IPS DF 6.9 (cell line): ENCODE data around the gene CD37.

Experiments
- DNase-seq: peaks from one replicate; pipeline ENCODE4 v3.0.0-alpha.2; 2013; ENCODE audit warnings: low read depth, low spot score
- H3K27ac ChIP-seq: one replicate; pipeline ENCODE4 v1.5.1; 2013; ENCODE audit warnings: low read length, control low read depth
- H3K27me3 ChIP-seq: 2 replicates; pipeline ENCODE4 v1.6.1; 2013; ENCODE audit warnings: mild to moderate bottlenecking, low read length; ENCODE audit not compliant: control insufficient read depth, insufficient read depth
- H3K36me3 ChIP-seq: 2 replicates; pipeline ENCODE4 v1.6.1; 2013; ENCODE audit warnings: low read length; ENCODE audit not compliant: control insufficient read depth, insufficient read depth
- H3K4me1 ChIP-seq: 2 replicates; pipeline ENCODE4 v1.6.1; 2013; ENCODE audit warnings: low read length; ENCODE audit not compliant: control insufficient read depth, insufficient read depth
- H3K4me3 ChIP-seq: 2 replicates; pipeline ENCODE4 v1.5.1; 2013; ENCODE audit warnings: mild to moderate bottlenecking, low read length
- H3K9me3 ChIP-seq: 2 replicates; pipeline ENCODE4 v1.6.1; 2013; ENCODE audit warnings: low read length, inconsistent platforms; ENCODE audit not compliant: control insufficient read depth, insufficient read depth
- WGBS: extraction: QIAGEN DNeasy Blood & Tissue Kit; methylation state at CpG from one replicate; pipeline ENCODE4 v1.1.7; 2013; ENCODE audit warnings: mixed read lengths, missing lambda C conversion rate; ENCODE audit not compliant: insufficient read length, insufficient coverage; 5-methylcytosine and 5-hydroxymethylcytosine counted together

CD37 gene

GRCh38 chr19:49382639-49383038, 47.4 kb downstream of the CD37 start:
- Histone ChIP-seq H3K4me3 (no peak overlapping the region), H3K27me3 (no peaks in the 10 kb centered on the region), H3K27ac (no peak overlapping the region), H3K4me1 (no peaks in the 10 kb centered on the region), H3K9me3 (no peaks in the 10 kb centered on the region), H3K36me3 (no peaks in the 10 kb centered on the region)
- no peak for DNase-seq
- 100% methylated on average over 2 of the region's 5 CpGs for WGBS

GRCh38 chr19:49383599-49383998, 48.4 kb downstream of the CD37 start:
- no peak for DNase-seq

GRCh38 chr19:49387936-49388372, 52.7 kb downstream of the CD37 start, which contains the start of gene KASH5:
KASH5 (plus strand) TSS chr19:49388249; CDS start chr19:49390884, 2,635 bp downstream.
- Histone ChIP-seq H3K4me3 (no peak within 1 kb of the TSS), H3K27me3 (no peaks in the 10 kb centered on the region), H3K4me1 (no peaks in the 10 kb centered on the region; the same call in 1 of the 2 replicates), H3K27ac (no peak within 1 kb of the TSS), H3K9me3 (no peaks in the 10 kb centered on the region), H3K36me3 (no peaks in the 10 kb centered on the region)
- no CpG with 5 or more reads among the region's 40 CpGs for WGBS
- no peak for DNase-seq

More at GRCh38 chr19:49383599-49383998, 48.4 kb downstream of the CD37 start:
- Histone ChIP-seq H3K4me3 (no peak overlapping the region), H3K36me3 (no peaks in the 10 kb centered on the region), H3K27ac (no peak overlapping the region), H3K27me3 (no peaks in the 10 kb centered on the region), H3K4me1 (no peaks in the 10 kb centered on the region; the same call in 1 of the 2 replicates), H3K9me3 (no peaks in the 10 kb centered on the region)
- no CpG with 5 or more reads among the region's 1 CpG for WGBS

GRCh38 chr19:49389406-49389805, 54.2 kb downstream of the CD37 start:
- WGBS, result no CpG with 5 or more reads among the region's 20 CpGs
- DNase-seq, result no peak

More at GRCh38 chr19:49389406-49389805, 54.2 kb downstream of the CD37 start:
- Histone ChIP-seq H3K36me3 (no peaks in the 10 kb centered on the region), H3K4me3 (no peak overlapping the region), H3K9me3 (no peaks in the 10 kb centered on the region), H3K4me1 (no peaks in the 10 kb centered on the region; the same call in 1 of the 2 replicates), H3K27ac (no peak overlapping the region), H3K27me3 (no peaks in the 10 kb centered on the region)
